Natural killer cell (primary cell): ENCODE data around the gene GSG1L. TPM values are rescaled to one million over a fixed set of nuclear protein-coding genes. Genes with fewer than 3 reads are reported as not detected.

Source experiments
- ATAC-seq, 3 donors: fragments of 150-1000 bp in 2 of 3; fragments of 200-7000 bp in 1 of 3; cut with Tn5 transposase; 1 replicate in 1 of 3; 2 replicates in 2 of 3; pipeline ENCODE4 v1.10.0; 2021; ENCODE audit warnings: mild to moderate bottlenecking in 2 of 3, moderate library complexity in 2 of 3
- DNase-seq, 2 donors: peaks; one replicate each; pipeline versions ENCODE4 v3.0.0 to v3.0.0-alpha.2; 2013 to 2021; ENCODE audit warnings: mixed read lengths in 1 of 2
- H3K27ac ChIP-seq: one replicate; pipeline ENCODE4 v1.5.1; 2013; ENCODE audit warnings: mild to moderate bottlenecking, low read length
- H3K27me3 ChIP-seq: one replicate; pipeline ENCODE4 v1.6.1; 2013; ENCODE audit warnings: low read length; ENCODE audit not compliant: control insufficient read depth, insufficient read depth
- H3K36me3 ChIP-seq: one replicate; pipeline ENCODE4 v1.6.1; 2013; ENCODE audit warnings: low read length; ENCODE audit not compliant: control insufficient read depth, insufficient read depth
- H3K4me1 ChIP-seq: one replicate; pipeline ENCODE4 v1.6.1; 2013; ENCODE audit warnings: low read length; ENCODE audit not compliant: control insufficient read depth, insufficient read depth
- H3K4me3 ChIP-seq: one replicate; pipeline ENCODE4 v1.5.1; 2013; ENCODE audit warnings: low read length
- H3K9me3 ChIP-seq: one replicate; pipeline ENCODE4 v1.6.1; 2013; ENCODE audit warnings: low read length; ENCODE audit not compliant: control insufficient read depth, insufficient read depth
- H3K27ac Mint-ChIP-seq, 2 donors: one replicate each; pipeline ENCODE4 v1.8.0; 2022; ENCODE audit warnings: mild to moderate bottlenecking in 2 of 2, mixed read lengths in 2 of 2, moderate library complexity in 1 of 2
- H3K27me3 Mint-ChIP-seq, 2 donors: one replicate each; pipeline ENCODE4 v1.8.0; 2022; ENCODE audit warnings: low read depth in 2 of 2, mixed read lengths in 2 of 2
- H3K36me3 Mint-ChIP-seq: one replicate; pipeline ENCODE4 v1.8.0; 2022; ENCODE audit warnings: mixed read lengths
- H3K4me1 Mint-ChIP-seq, 2 donors: one replicate each; pipeline ENCODE4 v1.8.0; 2022; ENCODE audit warnings: mixed read lengths in 2 of 2
- H3K4me3 Mint-ChIP-seq: one replicate; pipeline ENCODE4 v1.8.0; 2022; ENCODE audit warnings: mild to moderate bottlenecking, moderate library complexity, mixed read lengths
- H3K9me3 Mint-ChIP-seq, 2 donors: one replicate each; pipeline ENCODE4 v1.8.0; 2022; ENCODE audit warnings: mixed read lengths in 2 of 2
- WGBS: methylation state at CpG from one replicate; pipeline ENCODE4 v1.1.7; 2013; ENCODE audit warnings: missing lambda C conversion rate; ENCODE audit not compliant: insufficient coverage; 5-methylcytosine and 5-hydroxymethylcytosine counted together
- intact Hi-C: fragments of 100-400 bp; cut with micrococcal nuclease; formaldehyde crosslinking; loops from one replicate; pipeline ENCODE4 v1.14.2; 2022
- total RNA-seq, 4 donors: library from RNA; stranded (reverse); fragments of 120-200 nt in 1 of 4; gene quantifications; one replicate each; pipeline versions ENCODE4 v1.2.3 to v1.2.4, GENCODE V29; 2013 to 2022
- TF ChIP-seq, protein P1 (sequence below): fragments of 200-600 bp; IDR thresholded peaks from one replicate; pipeline ENCODE4 v1.8.0; 2022; ENCODE audit warnings: antibody characterized with exemption

Gene GSG1L
- total RNA-seq, 3 donors from 2014 or later (not counting 1 experiment from before 2014, with no cell fraction given), result 0.25 TPM; not detected in 2

GRCh38 chr16:28009586-28010373 is 53.7 kb downstream of the GSG1L start:
- Mint-ChIP-seq H3K9me3 (no peaks in the 10 kb centered on the region), H3K4me3 (no peak overlapping the region), H3K4me1 (no peaks in the 10 kb centered on the region), H3K27me3 (peaks cover 7 to 12% of the 10 kb centered on the region in 2 donors), H3K27ac (no peak overlapping the region), H3K36me3 (no peaks in the 10 kb centered on the region)
- DNase-seq (no peak), ATAC-seq (no peak)
- TF ChIP-seq, protein P1, sequence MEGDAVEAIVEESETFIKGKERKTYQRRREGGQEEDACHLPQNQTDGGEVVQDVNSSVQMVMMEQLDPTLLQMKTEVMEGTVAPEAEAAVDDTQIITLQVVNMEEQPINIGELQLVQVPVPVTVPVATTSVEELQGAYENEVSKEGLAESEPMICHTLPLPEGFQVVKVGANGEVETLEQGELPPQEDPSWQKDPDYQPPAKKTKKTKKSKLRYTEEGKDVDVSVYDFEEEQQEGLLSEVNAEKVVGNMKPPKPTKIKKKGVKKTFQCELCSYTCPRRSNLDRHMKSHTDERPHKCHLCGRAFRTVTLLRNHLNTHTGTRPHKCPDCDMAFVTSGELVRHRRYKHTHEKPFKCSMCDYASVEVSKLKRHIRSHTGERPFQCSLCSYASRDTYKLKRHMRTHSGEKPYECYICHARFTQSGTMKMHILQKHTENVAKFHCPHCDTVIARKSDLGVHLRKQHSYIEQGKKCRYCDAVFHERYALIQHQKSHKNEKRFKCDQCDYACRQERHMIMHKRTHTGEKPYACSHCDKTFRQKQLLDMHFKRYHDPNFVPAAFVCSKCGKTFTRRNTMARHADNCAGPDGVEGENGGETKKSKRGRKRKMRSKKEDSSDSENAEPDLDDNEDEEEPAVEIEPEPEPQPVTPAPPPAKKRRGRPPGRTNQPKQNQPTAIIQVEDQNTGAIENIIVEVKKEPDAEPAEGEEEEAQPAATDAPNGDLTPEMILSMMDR, result no peak
- Histone ChIP-seq H3K9me3 (no peaks in the 10 kb centered on the region), H3K4me1 (no peaks in the 10 kb centered on the region), H3K4me3 (no peak overlapping the region), H3K27ac (no peak overlapping the region), H3K27me3 (no peaks in the 10 kb centered on the region), H3K36me3 (no peaks in the 10 kb centered on the region)
- 78% methylated on average over 17 of the region's 17 CpGs for WGBS
- intact Hi-C loops, result no loop called here

GRCh38 chr16:28003923-28004322 is 59.6 kb downstream of the GSG1L start:
- Histone ChIP-seq H3K9me3 (no peaks in the 10 kb centered on the region), H3K36me3 (no peaks in the 10 kb centered on the region), H3K4me3 (no peak overlapping the region), H3K4me1 (no peaks in the 10 kb centered on the region), H3K27me3 (no peaks in the 10 kb centered on the region), H3K27ac (no peak overlapping the region)
- no peak overlapping the region for H3K27ac Mint-ChIP-seq
- no peaks in the 10 kb centered on the region for H3K4me1 Mint-ChIP-seq
- WGBS, result 89% methylated on average over 9 of the region's 9 CpGs
- DNase-seq (no peak), ATAC-seq (no peak)
- TF ChIP-seq, protein P1, result no peak
- H3K4me3 Mint-ChIP-seq, result no peak overlapping the region
- no peaks in the 10 kb centered on the region for H3K9me3 Mint-ChIP-seq
- intact Hi-C loops, result no loop called here
- H3K36me3 Mint-ChIP-seq, result no peaks in the 10 kb centered on the region
- peaks cover 0 to 3% of the 10 kb centered on the region in 2 donors for H3K27me3 Mint-ChIP-seq

GRCh38 chr16:28003021-28003865 is 60.3 kb downstream of the GSG1L start:
- Mint-ChIP-seq H3K4me3 (no peak overlapping the region), H3K27ac (no peak overlapping the region), H3K9me3 (no peaks in the 10 kb centered on the region), H3K36me3 (no peaks in the 10 kb centered on the region), H3K4me1 (no peaks in the 10 kb centered on the region), H3K27me3 (peaks cover 0 to 3% of the 10 kb centered on the region in 2 donors)
- WGBS, result 81% methylated on average over 14 of the region's 14 CpGs
- intact Hi-C loops, result no loop called here
- no peaks in the 10 kb centered on the region for H3K4me1 ChIP-seq
- H3K27me3 ChIP-seq, result no peaks in the 10 kb centered on the region
- H3K36me3 ChIP-seq, result no peaks in the 10 kb centered on the region
- no peak overlapping the region for H3K4me3 ChIP-seq
- ATAC-seq, result no peak
- H3K9me3 ChIP-seq, result no peaks in the 10 kb centered on the region
- H3K27ac ChIP-seq, result no peak overlapping the region
- no peak for DNase-seq
- TF ChIP-seq, protein P1, result no peak
